ENCODE data around the gene TRAF7.

The TRAF7 gene

DNA sequence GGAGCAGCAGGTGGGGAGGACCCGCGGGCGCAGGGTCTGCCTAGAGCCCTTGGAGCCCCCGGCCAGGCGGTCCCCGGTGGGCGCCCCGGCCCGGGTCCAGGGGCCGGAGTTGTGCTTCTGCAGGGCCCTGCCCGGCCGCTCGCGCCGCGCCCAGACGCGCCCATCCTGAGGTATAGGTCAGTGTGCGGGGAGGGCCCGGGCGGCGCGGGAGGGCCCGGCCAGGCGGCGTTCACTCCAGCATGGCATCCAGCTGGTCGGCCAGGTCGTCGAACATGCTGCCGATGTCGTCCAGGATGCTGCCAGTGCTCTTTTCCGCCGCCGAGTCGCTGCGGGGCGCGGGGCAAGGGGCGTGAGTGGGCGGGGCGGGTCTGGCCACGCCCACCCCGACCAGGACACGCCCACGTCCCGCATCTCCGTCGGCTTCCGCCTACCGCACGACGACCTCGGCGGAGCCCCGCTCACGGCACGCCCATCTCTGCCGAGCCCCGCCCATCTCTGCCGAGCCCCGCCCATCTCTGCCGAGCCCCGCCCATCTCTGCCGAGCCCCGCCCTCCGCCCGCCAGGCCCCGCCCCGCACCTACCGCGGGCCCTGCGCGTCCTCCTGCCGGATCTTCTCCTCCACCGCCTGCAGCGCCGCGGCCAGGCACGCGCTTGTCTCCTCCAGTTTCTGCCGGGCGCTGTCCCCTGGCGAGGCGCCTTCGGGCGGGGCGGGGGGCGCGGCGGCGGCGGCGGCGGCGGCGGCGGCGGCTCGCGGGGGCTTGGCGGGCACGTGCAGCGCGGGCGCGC is 22.9 kb downstream of the TRAF7 start:
- 0 out of 2 replicates have a peak, but pooled peaks cover 1% of the 10 kb centered on the region for H3K4me1 ChIP-seq (ENCODE audit: control insufficient read depth, low read length)
- H3K36me3 ChIP-seq (ENCODE audit: control insufficient read depth, low read length), result peaks cover 52% of the 10 kb centered on the region

DNA sequence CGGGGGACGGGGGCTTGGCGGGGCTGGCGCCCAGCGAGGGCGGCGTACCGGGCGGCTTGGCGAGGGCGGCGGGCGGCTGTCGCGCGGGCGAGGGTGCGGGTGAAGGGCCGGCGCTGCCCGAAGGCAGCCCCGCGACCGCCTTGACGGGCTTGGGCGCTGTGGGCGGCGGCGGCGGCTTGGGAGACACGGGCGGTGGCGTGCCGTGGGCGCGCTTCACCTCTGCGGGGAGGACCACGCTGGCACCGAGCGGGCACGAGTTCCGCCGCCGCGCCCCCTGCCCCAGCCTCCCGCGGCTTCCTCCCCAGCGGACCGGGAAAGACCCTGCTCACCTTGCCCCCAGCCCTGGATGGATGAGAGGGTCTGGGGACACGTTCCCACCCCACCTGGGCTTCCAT is 23.5 kb downstream of the TRAF7 start:
- Histone ChIP-seq H3K36me3 (ENCODE audit: control insufficient read depth, low read length) (peaks cover 49% of the 10 kb centered on the region), H3K4me1 (ENCODE audit: control insufficient read depth, low read length) (0 out of 2 replicates have a peak, but pooled peaks cover 2% of the 10 kb centered on the region), H3K27ac (ENCODE audit: low read depth, low read length) (no peak overlapping the region), H3K9me2 (replicated peaks; ENCODE audit: control insufficient read depth, low read length) (no peaks in the 10 kb centered on the region), H3K4me3 (ENCODE audit: low read length) (no peak overlapping the region), H3K79me2 (ENCODE audit: control insufficient read depth, low read length) (no peaks in the 10 kb centered on the region), H3K27me3 (ENCODE audit: control insufficient read depth, low read length) (no peaks in the 10 kb centered on the region), H3F3A (ENCODE audit: control insufficient read depth, insufficient read depth) (no peaks in the 10 kb centered on the region), H4K20me1 (ENCODE audit: control insufficient read depth, insufficient read depth, low read depth, low read length) (no peaks in the 10 kb centered on the region), H3K4me2 (ENCODE audit: low read length) (no peak overlapping the region), H3K9me3 (ENCODE audit: control insufficient read depth, insufficient read depth, low read length) (no peaks in the 10 kb centered on the region)
- TF ChIP-seq EZH2phosphoT487 (IDR thresholded peaks at IDR 0.05; ENCODE audit: borderline replicate concordance, low read length), result no peak
- TF ChIP-seq, protein P1, sequence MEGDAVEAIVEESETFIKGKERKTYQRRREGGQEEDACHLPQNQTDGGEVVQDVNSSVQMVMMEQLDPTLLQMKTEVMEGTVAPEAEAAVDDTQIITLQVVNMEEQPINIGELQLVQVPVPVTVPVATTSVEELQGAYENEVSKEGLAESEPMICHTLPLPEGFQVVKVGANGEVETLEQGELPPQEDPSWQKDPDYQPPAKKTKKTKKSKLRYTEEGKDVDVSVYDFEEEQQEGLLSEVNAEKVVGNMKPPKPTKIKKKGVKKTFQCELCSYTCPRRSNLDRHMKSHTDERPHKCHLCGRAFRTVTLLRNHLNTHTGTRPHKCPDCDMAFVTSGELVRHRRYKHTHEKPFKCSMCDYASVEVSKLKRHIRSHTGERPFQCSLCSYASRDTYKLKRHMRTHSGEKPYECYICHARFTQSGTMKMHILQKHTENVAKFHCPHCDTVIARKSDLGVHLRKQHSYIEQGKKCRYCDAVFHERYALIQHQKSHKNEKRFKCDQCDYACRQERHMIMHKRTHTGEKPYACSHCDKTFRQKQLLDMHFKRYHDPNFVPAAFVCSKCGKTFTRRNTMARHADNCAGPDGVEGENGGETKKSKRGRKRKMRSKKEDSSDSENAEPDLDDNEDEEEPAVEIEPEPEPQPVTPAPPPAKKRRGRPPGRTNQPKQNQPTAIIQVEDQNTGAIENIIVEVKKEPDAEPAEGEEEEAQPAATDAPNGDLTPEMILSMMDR (IDR thresholded peaks at IDR 0.05; ENCODE audit: low read depth, low read length, poor library complexity, severe bottlenecking), result no peak

More for the DNA sequence above, 22.9 kb downstream of the TRAF7 start:
- no peak overlapping the region for H3K27ac ChIP-seq (ENCODE audit: low read depth, low read length)
- H3K9me2 ChIP-seq (replicated peaks; ENCODE audit: control insufficient read depth, low read length), result no peaks in the 10 kb centered on the region
- H3K27me3 ChIP-seq (ENCODE audit: control insufficient read depth, low read length), result no peaks in the 10 kb centered on the region
- H4K20me1 ChIP-seq (ENCODE audit: control insufficient read depth, insufficient read depth, low read depth, low read length), result no peaks in the 10 kb centered on the region
- no peaks in the 10 kb centered on the region for H3F3A ChIP-seq (ENCODE audit: control insufficient read depth, insufficient read depth)
- no peak overlapping the region for H3K4me2 ChIP-seq (ENCODE audit: low read length)
- H3K79me2 ChIP-seq (ENCODE audit: control insufficient read depth, low read length), result no peaks in the 10 kb centered on the region
- H3K4me3 ChIP-seq (ENCODE audit: low read length), result no peak overlapping the region
- TF ChIP-seq, protein P1 (IDR thresholded peaks at IDR 0.05; ENCODE audit: low read depth, low read length, poor library complexity, severe bottlenecking), result no peak
- TF ChIP-seq EZH2phosphoT487 (IDR thresholded peaks at IDR 0.05; ENCODE audit: borderline replicate concordance, low read length), result no peak
- H3K9me3 ChIP-seq (ENCODE audit: control insufficient read depth, insufficient read depth, low read length), result no peaks in the 10 kb centered on the region

DNA sequence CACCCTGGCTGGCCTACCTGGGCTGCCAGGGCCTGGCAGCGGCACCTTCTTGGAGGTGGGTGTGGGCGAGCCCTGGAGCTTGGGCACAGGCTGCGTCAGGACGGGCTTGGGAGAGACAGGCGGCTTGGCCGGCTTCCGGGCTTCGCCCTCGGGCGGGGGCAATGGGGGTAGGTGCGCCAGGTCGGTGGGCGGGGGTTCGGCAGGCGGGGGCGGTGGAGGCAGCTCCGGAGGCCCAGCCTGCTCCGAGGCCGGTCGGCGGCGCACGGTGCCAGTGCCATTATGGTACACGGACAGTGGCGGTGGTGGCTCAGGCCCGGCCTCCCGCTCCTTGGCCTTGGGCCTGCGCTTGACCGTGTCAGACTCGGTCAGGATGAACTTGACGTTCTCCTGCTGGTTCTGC is 24.0 kb downstream of the TRAF7 start:
- Histone ChIP-seq H3K79me2 (ENCODE audit: control insufficient read depth, low read length) (no peaks in the 10 kb centered on the region), H3K4me3 (ENCODE audit: low read length) (no peak overlapping the region), H3K27ac (ENCODE audit: low read depth, low read length) (no peak overlapping the region), H3K27me3 (ENCODE audit: control insufficient read depth, low read length) (no peaks in the 10 kb centered on the region), H3K9me2 (replicated peaks; ENCODE audit: control insufficient read depth, low read length) (no peaks in the 10 kb centered on the region), H3K4me2 (ENCODE audit: low read length) (no peak overlapping the region), H4K20me1 (ENCODE audit: control insufficient read depth, insufficient read depth, low read depth, low read length) (no peaks in the 10 kb centered on the region), H3K9me3 (ENCODE audit: control insufficient read depth, insufficient read depth, low read length) (no peaks in the 10 kb centered on the region), H3F3A (ENCODE audit: control insufficient read depth, insufficient read depth) (no peaks in the 10 kb centered on the region), H3K36me3 (ENCODE audit: control insufficient read depth, low read length) (peaks cover 44% of the 10 kb centered on the region), H3K4me1 (ENCODE audit: control insufficient read depth, low read length) (0 out of 2 replicates have a peak, but pooled peaks cover 2% of the 10 kb centered on the region)
- TF ChIP-seq EZH2phosphoT487 (IDR thresholded peaks at IDR 0.05; ENCODE audit: borderline replicate concordance, low read length), result no peak
- TF ChIP-seq, protein P1 (IDR thresholded peaks at IDR 0.05; ENCODE audit: low read depth, low read length, poor library complexity, severe bottlenecking), result no peak
